HG03039 (cell line): ENCODE results near the gene SEMA3G.

Source experiments
- ATAC-seq: cut with Tn5 transposase; IDR thresholded peaks from one replicate; pipeline ENCODE4 v1.9.1; 2021; ENCODE audit warnings: mild to moderate bottlenecking, moderate library complexity; ENCODE audit not compliant: unreplicated experiment

SEMA3G gene

DNA sequence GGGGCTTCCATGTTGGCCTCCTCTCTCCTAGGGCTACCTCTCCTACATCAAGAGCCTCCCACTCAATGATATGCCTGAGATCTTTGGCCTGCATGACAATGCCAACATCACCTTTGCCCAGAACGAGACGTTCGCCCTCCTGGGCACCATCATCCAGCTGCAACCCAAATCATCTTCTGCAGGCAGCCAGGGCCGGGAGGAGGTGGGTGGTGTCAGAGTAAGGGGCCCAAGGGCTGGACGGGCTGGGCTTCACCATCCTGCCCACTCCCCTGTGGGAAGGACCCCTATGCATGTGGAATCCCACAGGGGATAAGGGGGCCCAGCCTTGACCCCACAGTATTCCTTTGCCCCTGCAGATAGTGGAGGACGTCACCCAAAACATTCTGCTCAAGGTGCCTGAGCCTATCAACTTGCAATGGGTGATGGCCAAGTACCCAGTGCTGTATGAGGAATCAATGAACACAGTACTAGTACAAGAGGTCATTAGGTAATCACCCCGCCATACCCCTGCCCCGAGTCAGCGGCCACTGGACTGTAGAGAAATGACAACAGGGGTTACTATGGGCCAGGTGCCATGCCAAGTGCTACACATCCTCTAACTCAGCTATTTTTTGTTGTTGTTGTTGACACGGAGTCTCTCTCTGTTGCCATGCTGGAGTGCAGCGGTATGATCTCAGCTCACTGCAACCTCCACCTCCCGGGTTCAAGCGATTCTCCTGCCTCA is 47.1 kb downstream of the SEMA3G start:
- ATAC-seq: no peak

DNA sequence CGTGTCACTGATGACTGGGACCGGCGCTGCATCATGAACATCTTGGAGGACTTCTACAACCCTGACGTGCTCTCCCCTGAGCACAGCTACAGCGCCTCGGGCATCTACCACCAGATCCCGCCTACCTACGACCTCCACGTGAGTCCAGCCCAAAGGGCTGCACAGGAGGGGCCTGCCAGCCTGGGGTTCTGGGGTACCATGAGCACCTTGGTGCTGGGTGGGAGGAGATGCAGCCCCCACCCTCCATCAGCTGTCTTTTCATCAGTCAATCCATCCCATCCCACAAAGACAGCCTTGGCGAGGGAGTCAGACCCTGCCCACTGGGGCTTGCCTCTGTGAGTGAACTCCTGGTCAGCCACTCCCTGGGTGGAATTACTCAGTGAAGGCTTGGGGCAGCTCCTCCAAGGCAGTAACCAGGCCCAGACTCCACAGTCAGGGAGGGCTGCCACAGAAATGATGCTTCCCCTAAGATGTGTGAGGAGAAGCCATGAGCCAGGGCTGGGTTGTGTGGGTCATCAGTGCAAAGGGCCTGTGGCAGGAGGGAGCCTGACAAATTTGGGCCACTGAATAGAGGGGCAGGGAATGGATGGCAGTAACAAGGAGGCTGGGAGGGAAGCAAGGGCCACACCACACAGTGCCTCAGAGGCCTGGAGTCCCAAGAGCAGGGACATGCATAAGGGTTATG is 47.9 kb downstream of the SEMA3G start:
- no peak for ATAC-seq

DNA sequence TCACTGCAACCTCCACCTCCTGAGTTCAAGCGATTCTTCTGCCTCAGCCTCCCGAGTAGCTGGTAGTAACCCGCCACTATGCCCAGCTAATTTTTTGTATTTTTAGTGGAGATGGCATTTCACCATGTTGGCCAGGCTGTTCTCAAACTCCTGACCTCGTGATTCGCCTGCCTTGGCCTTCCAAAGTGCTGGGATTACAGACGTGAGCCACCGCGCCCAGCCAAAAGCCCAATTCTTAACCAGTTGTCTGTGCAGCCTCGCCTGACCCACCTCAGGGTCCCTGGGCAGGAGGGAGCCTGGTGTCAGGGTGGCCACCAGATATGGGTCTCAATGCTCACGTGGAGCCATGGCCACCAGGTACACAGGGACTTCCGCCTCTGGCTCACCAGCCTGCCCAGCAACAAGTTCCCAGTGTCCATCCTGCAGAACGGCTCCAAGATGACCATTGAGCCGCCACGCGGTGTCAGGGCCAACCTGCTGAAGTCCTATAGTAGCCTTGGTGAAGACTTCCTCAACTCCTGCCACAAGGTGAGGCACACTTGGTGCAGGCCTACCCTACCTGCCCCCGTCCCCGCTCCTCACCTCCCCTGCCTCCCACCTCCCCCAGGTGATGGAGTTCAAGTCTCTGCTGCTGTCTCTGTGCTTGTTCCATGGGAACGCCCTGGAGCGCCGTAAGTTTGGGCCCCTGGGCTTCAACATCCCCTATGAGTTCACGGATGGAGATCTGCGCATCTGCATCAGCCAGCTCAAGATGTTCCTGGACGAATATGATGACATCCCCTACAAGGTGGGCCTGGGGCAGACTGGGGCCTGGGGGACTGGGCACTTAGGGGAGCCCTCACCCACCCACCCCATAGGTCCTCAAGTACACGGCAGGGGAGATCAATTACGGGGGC is 48.6 kb downstream of the SEMA3G start:
- ATAC-seq: no peak

- no peak for ATAC-seq
Measured at GRCh38 chr3:52395503-52395865, 49.4 kb downstream of the SEMA3G start.

DNA sequence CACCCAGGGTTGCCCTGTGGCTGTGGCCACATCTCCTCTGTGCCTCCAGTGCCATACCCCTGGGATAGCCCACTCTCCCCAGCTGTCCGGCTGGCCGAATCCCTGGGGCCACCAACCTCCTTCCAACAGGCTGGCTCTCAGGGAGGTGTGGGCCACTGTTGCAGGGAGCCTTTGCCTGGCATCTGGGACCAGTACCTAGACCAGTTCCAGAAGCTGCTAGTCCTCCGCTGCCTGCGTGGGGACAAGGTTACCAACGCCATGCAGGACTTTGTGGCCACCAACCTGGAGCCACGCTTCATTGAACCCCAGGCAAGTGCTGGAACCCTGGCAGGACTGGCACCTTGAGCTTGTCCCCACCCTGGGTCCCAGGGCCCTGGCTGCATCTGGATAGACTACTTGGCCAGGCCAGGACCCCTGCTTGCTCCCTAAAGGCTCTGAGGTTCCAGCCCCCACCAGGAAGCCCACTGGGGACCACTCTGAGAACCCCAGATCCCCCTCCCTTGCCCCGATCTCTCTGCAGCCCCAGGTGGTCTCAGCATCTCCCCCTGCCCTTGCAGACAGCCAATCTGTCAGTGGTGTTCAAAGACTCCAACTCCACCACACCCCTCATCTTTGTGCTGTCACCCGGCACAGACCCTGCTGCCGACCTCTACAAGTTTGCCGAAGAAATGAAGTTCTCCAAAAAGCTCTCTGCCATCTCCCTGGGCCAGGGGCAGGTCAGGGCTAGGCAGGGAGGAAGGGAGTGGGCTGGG is 50.0 kb downstream of the SEMA3G start:
- no peak for ATAC-seq

DNA sequence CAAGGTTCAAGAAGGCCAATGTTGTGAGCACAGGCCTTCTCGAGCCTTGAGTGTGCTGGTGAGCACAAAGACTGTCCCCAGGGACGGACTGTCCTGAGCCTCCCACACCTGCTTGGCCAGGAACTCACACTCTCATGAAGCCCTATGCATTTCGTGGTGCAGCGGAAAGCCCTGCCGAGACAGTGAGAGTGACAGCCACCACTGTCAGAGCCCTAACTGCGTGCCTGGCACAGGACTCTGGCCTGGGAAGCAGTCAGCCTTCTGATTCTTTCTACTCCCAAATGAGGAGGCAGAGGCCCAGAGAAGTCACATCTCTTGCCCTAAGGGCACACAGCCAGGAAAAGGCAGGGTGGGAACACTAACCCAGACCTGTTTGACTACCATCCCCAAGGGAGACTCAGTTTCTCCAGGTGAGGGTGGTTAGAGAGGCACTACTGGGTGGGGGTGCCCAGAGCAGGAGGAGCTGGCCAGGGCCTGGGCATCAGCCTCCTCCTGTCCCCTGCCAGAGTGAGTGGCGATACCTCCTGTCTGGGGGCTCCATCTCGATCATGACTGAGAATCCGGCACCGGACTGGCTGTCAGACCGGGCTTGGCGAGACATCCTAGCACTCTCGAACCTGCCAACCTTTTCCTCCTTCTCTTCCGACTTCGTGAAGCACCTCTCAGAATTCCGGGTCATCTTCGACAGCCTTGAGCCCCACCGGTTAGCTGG is 50.8 kb downstream of the SEMA3G start:
- ATAC-seq: no peak

- no peak for ATAC-seq
Measured at GRCh38 chr3:52393131-52393807, 51.6 kb downstream of the SEMA3G start.

DNA sequence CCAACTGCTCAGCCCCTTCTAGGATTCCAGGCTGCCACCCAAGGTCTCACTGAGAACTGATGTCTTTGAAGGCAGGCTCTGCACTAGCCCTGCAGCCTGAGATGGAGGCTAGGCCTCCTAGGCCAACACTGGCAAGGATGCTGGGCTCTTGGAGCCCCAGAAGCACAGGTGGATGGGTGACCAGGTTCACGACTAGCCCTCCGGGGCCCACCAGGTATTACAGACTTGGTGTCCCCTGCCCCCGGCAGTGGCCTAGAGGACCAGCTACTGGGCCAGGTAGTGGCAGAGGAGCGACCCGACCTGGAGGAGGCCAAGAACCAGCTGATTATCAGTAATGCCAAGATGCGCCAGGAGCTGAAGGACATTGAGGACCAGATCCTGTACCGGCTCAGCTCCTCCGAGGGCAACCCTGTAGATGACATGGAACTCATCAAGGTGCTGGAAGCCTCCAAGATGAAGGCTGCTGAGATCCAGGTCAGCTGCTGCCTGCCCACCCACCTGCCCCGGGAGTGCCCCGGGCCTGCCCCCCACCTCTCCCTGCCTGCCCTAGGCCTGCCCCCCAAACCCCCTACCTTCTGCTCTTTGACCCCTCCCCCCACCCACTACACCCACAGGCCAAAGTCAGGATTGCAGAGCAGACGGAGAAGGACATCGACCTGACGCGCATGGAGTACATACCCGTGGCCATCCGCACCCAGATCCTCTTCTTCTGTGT is 52.5 kb downstream of the SEMA3G start:
- no peak for ATAC-seq

GRCh38 chr3:52391096-52391495 is 53.8 kb downstream of the SEMA3G start:
- no peak for ATAC-seq

GRCh38 chr3:52388933-52389332 is 56.0 kb downstream of the SEMA3G start:
- ATAC-seq: no peak

DNA sequence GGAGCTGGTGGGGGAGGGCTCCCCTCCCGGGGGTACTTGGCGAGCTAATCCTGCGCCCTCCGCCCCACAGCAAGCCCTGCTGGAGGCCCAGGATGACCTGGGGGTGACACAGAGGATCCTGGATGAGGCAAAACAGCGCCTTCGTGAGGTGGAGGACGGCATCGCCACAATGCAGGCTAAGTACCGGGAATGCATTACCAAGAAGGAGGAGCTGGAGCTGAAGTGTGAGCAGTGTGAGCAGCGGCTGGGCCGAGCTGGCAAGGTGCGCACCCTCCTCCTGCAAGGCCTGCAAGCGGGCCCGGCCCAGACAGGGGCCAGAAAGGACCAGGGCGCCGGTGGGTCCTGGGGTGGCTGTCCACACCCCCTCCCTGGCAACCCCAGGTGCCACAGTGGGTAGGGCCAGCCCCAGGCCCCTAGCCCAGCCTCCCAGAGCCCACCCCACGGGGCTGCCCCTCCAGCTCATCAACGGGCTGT is 56.5 kb downstream of the SEMA3G start:
- no peak for ATAC-seq

DNA sequence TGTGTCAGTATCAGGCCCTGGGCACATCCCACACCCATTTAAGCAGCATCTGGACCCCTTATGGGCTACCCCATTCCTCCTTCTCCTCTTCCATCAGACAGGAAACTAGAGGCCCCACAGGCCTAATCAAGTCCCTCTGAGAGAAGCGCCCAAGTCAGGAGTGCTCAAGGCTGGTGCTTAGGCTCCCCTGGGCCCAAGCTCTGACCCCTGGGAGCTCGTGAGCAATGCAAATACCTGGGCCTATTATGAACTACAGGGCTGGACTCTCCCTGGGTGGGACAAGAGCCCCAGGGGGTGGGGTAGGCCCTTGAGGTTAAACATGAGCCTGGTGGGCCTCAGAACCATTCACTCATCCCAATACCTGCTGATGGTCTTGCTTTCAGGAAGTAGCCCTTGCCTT is 57.4 kb downstream of the SEMA3G start:
- ATAC-seq: no peak

DNA sequence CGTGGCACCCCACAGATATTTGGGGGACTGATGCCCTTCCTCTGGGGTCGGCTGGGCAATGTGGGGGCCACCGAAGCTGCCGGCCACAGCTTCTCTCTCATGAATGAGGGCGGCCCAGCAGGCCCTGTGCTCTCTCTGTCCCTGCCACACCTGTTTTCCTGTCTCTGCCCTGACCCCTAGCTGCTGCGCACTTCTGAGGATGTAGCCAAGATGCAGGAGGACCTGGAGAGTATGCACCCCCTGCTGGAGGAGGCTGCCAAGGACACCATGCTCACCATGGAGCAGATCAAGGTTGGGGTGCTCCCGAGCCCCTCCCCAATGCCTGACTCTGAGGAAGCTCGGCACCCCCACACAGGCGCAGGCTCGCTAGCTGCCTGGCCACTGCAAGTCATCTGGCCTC is 59.7 kb downstream of the SEMA3G start:
- ATAC-seq: no peak

- ATAC-seq: no peak
Measured at GRCh38 chr3:52384019-52384761, 60.7 kb downstream of the SEMA3G start.

GRCh38 chr3:52383446-52383845 is 61.5 kb downstream of the SEMA3G start:
- ATAC-seq: no peak
